AG10803 (cell line): ENCODE results near the gene MAVS.

Experiments used
- DNase-seq: peaks from one replicate; pipeline ENCODE4 v3.0.0; 2010; ENCODE audit warnings: low read depth
- H3K4me3 ChIP-seq: 2 replicates; pipeline ENCODE4 v1.5.1; 2011; ENCODE audit warnings: mild to moderate bottlenecking, low read length, control low read depth
- TF ChIP-seq, protein P1 (sequence below): conservative IDR thresholded peaks from 2 replicates; pipeline ENCODE4 v1.5.1; 2011; ENCODE audit warnings: mild to moderate bottlenecking, low read length, control low read depth, inconsistent platforms

MAVS gene

GRCh38 chr20:3808544-3808943, 38.1 kb upstream of the MAVS start:
- no peak for DNase-seq
- TF ChIP-seq, protein P1, sequence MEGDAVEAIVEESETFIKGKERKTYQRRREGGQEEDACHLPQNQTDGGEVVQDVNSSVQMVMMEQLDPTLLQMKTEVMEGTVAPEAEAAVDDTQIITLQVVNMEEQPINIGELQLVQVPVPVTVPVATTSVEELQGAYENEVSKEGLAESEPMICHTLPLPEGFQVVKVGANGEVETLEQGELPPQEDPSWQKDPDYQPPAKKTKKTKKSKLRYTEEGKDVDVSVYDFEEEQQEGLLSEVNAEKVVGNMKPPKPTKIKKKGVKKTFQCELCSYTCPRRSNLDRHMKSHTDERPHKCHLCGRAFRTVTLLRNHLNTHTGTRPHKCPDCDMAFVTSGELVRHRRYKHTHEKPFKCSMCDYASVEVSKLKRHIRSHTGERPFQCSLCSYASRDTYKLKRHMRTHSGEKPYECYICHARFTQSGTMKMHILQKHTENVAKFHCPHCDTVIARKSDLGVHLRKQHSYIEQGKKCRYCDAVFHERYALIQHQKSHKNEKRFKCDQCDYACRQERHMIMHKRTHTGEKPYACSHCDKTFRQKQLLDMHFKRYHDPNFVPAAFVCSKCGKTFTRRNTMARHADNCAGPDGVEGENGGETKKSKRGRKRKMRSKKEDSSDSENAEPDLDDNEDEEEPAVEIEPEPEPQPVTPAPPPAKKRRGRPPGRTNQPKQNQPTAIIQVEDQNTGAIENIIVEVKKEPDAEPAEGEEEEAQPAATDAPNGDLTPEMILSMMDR: no peak
- no peak overlapping the region; the same call in 1 of the 2 replicates for H3K4me3 ChIP-seq

GRCh38 chr20:3811467-3812258, 35.0 kb upstream of the MAVS start:
- DNase-seq: peak; percentile 99
- H3K4me3 ChIP-seq: peak overlapping the region; percentile 63
- TF ChIP-seq, protein P1: no peak

GRCh38 chr20:3812259-3812681, 34.4 kb upstream of the MAVS start:
- no peak for DNase-seq

GRCh38 chr20:3812975-3813847, 33.4 kb upstream of the MAVS start:
- no peak for DNase-seq
- H3K4me3 ChIP-seq: no peak overlapping the region
- TF ChIP-seq, protein P1: no peak

More at GRCh38 chr20:3812259-3812681, 34.4 kb upstream of the MAVS start:
- no peak overlapping the region for H3K4me3 ChIP-seq
- TF ChIP-seq, protein P1: no peak

GRCh38 chr20:3813848-3814581, 32.6 kb upstream of the MAVS start:
- no peak overlapping the region for H3K4me3 ChIP-seq
- DNase-seq: no peak
- TF ChIP-seq, protein P1: no peak

DNA sequence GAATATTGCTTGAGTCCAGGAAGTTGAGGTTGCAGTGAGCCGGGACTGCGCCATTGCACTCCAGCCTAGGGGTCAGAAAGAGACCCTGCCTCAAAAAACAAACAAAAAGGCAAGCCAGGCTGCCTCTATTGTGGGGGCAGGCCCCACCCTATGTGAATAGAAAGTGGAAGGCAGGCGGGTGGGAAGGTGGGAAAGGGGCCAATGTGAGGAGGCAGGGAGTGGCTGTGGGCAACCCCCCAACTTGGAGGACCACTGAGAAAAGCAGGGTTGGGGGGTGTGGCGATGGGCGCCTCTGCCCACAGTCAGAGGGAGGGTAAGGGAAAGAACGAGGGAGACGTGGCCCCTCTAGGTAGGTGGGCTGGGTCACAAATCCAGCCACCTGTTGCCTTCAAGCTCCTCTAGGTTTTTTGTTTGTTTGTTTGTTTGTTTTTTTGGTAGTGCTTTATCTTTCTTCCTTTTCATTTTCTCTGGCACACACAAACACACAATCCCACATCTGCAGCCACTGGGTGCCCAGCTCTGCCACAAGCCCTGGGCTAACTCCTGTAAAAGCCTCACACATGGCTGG, 31.6 kb upstream of the MAVS start:
- TF ChIP-seq, protein P1: no peak

More for the DNA sequence above, 31.6 kb upstream of the MAVS start:
- H3K4me3 ChIP-seq: no peak overlapping the region
- DNase-seq: no peak
